ENCODE measurements around the gene MYO5A.

MYO5A gene

DNA sequence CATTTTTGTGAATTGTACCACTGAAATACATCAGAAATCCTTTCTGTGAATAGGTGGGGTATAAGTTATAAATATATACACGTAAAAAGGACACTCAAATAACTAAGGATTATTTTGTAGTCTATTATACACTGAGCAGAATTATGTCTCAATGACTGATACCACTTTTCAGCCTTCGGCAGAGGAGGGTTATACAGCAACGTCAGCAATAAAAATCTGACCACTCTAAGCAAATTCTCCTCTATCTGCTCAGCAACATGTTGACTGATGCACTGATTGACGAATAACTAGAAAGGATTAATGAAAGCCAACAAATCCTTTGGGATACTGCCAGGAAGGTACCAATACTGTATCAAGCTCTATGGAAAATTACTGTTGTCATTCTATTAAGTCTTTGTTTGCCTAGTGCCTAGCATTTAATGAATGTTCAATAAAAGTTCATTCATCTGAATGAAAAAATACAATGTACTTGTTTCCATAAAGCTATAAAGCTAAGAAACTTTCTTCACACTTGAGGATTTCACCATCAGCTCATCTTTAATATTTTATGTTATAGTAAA is 34.9 kb upstream of the MYO5A start:
- TF ChIP-seq ZFX (IDR thresholded peaks at IDR 0.05; ENCODE audit: borderline replicate concordance): no peak
- TF ChIP-seq, protein P1, sequence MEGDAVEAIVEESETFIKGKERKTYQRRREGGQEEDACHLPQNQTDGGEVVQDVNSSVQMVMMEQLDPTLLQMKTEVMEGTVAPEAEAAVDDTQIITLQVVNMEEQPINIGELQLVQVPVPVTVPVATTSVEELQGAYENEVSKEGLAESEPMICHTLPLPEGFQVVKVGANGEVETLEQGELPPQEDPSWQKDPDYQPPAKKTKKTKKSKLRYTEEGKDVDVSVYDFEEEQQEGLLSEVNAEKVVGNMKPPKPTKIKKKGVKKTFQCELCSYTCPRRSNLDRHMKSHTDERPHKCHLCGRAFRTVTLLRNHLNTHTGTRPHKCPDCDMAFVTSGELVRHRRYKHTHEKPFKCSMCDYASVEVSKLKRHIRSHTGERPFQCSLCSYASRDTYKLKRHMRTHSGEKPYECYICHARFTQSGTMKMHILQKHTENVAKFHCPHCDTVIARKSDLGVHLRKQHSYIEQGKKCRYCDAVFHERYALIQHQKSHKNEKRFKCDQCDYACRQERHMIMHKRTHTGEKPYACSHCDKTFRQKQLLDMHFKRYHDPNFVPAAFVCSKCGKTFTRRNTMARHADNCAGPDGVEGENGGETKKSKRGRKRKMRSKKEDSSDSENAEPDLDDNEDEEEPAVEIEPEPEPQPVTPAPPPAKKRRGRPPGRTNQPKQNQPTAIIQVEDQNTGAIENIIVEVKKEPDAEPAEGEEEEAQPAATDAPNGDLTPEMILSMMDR (IDR thresholded peaks at IDR 0.05): no peak
- no peak overlapping the region for H3K27ac ChIP-seq

DNA sequence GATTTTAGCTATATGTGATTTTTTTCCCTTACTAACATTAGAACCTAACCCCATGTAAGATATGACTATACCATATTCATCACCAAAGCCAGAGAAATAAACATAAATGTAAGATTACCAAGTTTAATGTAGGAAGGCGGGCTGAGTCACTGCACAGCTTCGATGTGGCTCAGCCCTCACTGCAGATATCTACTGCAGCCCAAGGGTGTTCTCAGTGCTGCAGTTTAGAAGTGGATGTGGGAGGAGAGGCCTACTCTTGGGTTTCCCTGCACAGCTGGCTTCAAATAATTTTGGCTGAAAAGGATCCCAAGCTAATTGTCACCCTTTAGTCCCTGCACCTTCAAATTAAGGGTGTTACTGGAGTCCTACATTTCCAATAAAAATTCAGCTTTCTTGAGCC is 30.9 kb upstream of the MYO5A start:
- TF ChIP-seq, protein P1 (IDR thresholded peaks at IDR 0.05): no peak
- no peak for TF ChIP-seq ZFX (IDR thresholded peaks at IDR 0.05; ENCODE audit: borderline replicate concordance)
- no peak overlapping the region for H3K27ac ChIP-seq

DNA sequence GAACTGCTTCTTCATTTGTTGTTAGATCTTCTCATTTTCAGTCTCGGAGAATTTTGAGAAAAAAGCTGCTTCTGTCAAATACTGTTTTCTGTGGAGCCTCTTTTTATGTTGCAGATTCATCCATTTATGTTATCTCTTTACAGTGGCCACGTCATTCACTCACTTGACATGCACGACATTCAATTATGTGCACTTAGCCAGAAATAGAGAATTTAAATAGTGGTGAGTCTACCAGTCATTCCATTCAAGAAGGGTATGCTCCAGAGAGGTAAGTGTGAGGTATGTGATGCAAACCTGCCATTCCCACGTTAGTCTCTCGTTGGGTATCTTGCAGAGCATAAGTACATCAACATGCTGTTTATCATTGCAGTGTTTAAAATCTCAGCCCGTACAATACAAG is 30.3 kb upstream of the MYO5A start:
- TF ChIP-seq ZFX (IDR thresholded peaks at IDR 0.05; ENCODE audit: borderline replicate concordance): no peak
- TF ChIP-seq, protein P1 (IDR thresholded peaks at IDR 0.05): no peak

DNA sequence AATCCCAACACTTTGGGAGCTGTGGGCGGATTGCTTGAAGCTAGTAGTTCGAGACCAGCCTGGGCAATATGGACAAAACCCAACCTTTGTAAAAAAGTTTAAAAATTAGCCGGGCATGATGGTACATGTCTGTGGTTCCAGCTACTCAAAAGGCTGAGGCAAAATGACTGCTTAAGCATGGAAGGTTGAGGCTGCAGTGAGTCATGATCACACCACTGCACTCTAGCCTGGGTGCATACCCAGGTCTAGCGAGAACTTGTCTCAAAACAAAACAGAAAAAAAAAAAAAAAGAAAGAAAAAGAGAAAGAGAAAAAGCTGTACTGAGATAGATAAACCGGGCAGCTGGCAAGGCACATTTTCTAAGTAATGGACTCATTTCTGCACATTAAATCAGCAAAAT is 29.5 kb upstream of the MYO5A start:
- H3K27ac ChIP-seq: no peak overlapping the region
- TF ChIP-seq, protein P1 (IDR thresholded peaks at IDR 0.05): no peak
- TF ChIP-seq ZFX (IDR thresholded peaks at IDR 0.05; ENCODE audit: borderline replicate concordance): no peak

More for the DNA sequence above, 30.3 kb upstream of the MYO5A start:
- no peak overlapping the region for H3K27ac ChIP-seq

DNA sequence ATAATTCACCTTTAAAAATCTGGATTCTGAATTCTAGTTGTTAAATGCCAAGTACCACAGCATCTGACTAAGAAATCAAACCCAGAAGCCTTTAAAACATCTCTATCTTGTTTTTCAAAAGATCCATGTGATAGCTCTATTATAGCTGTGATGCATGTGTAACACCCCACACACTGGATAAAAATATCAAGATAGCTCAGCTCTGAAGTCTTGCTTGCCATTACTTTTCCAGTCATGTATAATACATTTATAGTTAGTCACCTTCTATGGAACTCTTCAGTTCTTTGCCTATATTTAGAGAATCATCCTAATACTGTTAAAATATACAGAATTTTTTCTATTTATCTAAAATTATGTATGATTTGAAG is 28.6 kb upstream of the MYO5A start:
- H3K27ac ChIP-seq: no peak overlapping the region
- TF ChIP-seq, protein P1 (IDR thresholded peaks at IDR 0.05): no peak
- TF ChIP-seq ZFX (IDR thresholded peaks at IDR 0.05; ENCODE audit: borderline replicate concordance): no peak

DNA sequence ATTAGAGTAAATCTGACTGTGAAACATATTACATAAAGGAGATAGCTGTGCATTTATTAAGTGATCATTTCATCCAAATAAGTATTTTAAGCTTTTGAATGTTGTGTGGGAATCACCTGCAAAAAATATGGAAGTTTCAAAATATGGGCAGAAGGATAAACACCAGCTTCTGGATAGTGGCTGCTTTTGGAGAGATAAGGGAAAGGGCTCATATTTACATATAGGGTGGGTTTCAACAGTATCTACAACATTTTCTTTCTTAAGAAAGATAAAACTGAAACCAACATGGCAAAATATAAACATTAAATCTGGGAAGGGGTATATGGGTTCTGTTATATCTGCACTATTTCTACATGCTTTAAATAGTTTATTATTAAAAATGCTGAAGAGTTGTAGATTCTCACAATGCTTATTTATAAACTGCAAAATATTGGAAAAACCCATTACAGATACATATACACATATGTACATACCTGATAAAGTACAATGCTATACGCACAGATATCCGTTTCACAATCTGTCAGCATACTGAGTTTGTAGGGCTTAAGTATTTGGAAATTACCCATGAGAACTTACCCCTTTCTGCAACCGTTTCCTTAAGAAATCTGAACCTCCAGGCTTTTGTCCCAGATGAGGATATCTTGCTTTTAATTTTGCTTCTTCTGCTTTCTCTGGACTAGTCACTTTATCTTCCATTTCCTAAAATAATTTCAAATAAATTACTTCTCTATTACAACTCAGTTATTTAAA is 28.0 kb upstream of the MYO5A start:
- H3K27ac ChIP-seq: no peak overlapping the region
- TF ChIP-seq, protein P1 (IDR thresholded peaks at IDR 0.05): no peak
- TF ChIP-seq ZFX (IDR thresholded peaks at IDR 0.05; ENCODE audit: borderline replicate concordance): no peak

DNA sequence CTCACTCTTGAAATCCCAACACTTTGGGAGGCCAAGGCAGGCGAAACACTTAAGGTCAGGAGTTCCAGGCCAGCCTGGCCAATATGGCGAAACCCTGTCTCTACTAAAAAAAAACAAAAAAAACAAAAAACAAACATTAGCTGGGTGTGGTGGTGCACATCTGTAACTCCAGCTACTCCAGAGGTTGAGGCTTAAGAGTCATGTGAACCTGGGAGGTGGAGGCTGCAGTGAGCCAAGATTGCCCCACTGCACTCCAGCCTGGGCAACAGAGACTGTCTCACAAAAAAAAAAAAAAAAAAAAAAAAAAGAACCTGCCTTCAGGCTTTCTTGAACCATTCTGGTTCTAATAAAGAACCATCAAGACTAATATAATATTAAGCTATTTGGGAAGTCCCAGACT is 23.6 kb upstream of the MYO5A start:
- TF ChIP-seq ZFX (IDR thresholded peaks at IDR 0.05; ENCODE audit: borderline replicate concordance): no peak
- TF ChIP-seq, protein P1 (IDR thresholded peaks at IDR 0.05): no peak
- H3K27ac ChIP-seq: no peak overlapping the region
